Dendritic cell treated with granulocyte-macrophage colony-stimulating factor and Interleukin-4, amounts not matched to agents 40 ng/mL and 50 ng/mL, for 4 days (primary cell): ENCODE results near the gene CPN2.

Source experiments
- H3K27ac Mint-ChIP-seq: one replicate; pipeline ENCODE4 v1.8.0; 2022; ENCODE audit warnings: mild to moderate bottlenecking, mixed read lengths
- H3K27me3 Mint-ChIP-seq: one replicate; pipeline ENCODE4 v1.8.0; 2022; ENCODE audit warnings: mild to moderate bottlenecking, mixed read lengths
- H3K36me3 Mint-ChIP-seq: one replicate; pipeline ENCODE4 v1.8.0; 2022; ENCODE audit warnings: low read depth, mixed read lengths
- H3K4me1 Mint-ChIP-seq: one replicate; pipeline ENCODE4 v1.8.0; 2022; ENCODE audit warnings: low read depth, mixed read lengths
- H3K4me3 Mint-ChIP-seq: one replicate; pipeline ENCODE4 v1.8.0; 2022; ENCODE audit warnings: mild to moderate bottlenecking, moderate library complexity, mixed read lengths
- H3K9me3 Mint-ChIP-seq: one replicate; pipeline ENCODE4 v1.8.0; 2022; ENCODE audit warnings: mixed read lengths
- intact Hi-C: fragments of 100-400 bp; cut with micrococcal nuclease; formaldehyde crosslinking; loops from one replicate; pipeline ENCODE4 v1.15.0; 2022

The CPN2 gene

GRCh38 chr3:194314388-194315068 lies 36.6 kb downstream of the CPN2 start:
- no peak overlapping the region for H3K4me3 Mint-ChIP-seq
- no peak overlapping the region for H3K27ac Mint-ChIP-seq

GRCh38 chr3:194313560-194314387 lies 37.4 kb downstream of the CPN2 start:
- H3K27me3 Mint-ChIP-seq, result peaks cover 76% of the 10 kb centered on the region
- no peak overlapping the region for H3K4me3 Mint-ChIP-seq
- H3K4me1 Mint-ChIP-seq, result peaks cover 8% of the 10 kb centered on the region
- H3K9me3 Mint-ChIP-seq, result peaks cover 3% of the 10 kb centered on the region
- H3K27ac Mint-ChIP-seq, result no peak overlapping the region
- no peaks in the 10 kb centered on the region for H3K36me3 Mint-ChIP-seq
- intact Hi-C loops, result loop anchor here (2.0 to 10.0 kb wide), 2 partner anchors 169 to 525 kb away; no protein-coding TSS in a partner anchor

More at GRCh38 chr3:194314388-194315068, 36.6 kb downstream of the CPN2 start:
- intact Hi-C loops, result loop anchor here (1.0 to 10.0 kb wide), 3 partner anchors 170 to 648 kb away; no protein-coding TSS in a partner anchor
- Mint-ChIP-seq H3K27me3 (peaks cover 79% of the 10 kb centered on the region), H3K36me3 (no peaks in the 10 kb centered on the region), H3K4me1 (peaks cover 8% of the 10 kb centered on the region), H3K9me3 (peaks cover 11% of the 10 kb centered on the region)

GRCh38 chr3:194312743-194313281 lies 38.3 kb downstream of the CPN2 start:
- Mint-ChIP-seq H3K27ac (no peak overlapping the region), H3K4me1 (peaks cover 8% of the 10 kb centered on the region), H3K36me3 (no peaks in the 10 kb centered on the region), H3K27me3 (peaks cover 77% of the 10 kb centered on the region), H3K9me3 (no peaks in the 10 kb centered on the region), H3K4me3 (no peak overlapping the region)
- intact Hi-C loops, result loop anchor here (10.0 kb wide), 1 partner anchor 168 kb away; no protein-coding TSS in a partner anchor

- Mint-ChIP-seq H3K27me3 (peaks cover 77% of the 10 kb centered on the region), H3K4me1 (peaks cover 8% of the 10 kb centered on the region)
Observed at GRCh38 chr3:194312186-194312742, 38.9 kb downstream of the CPN2 start.

GRCh38 chr3:194311000-194311399 lies 40.1 kb downstream of the CPN2 start:
- Mint-ChIP-seq H3K9me3 (no peaks in the 10 kb centered on the region), H3K36me3 (no peaks in the 10 kb centered on the region), H3K27ac (no peak overlapping the region), H3K4me1 (peaks cover 8% of the 10 kb centered on the region), H3K27me3 (peaks cover 79% of the 10 kb centered on the region), H3K4me3 (no peak overlapping the region)
- intact Hi-C loops, result loop anchor here (10.0 kb wide), 1 partner anchor 166 kb away; no protein-coding TSS in a partner anchor

More at GRCh38 chr3:194312186-194312742, 38.9 kb downstream of the CPN2 start:
- H3K4me3 Mint-ChIP-seq, result no peak overlapping the region
- intact Hi-C loops, result loop anchor here (10.0 kb wide), 1 partner anchor 167 kb away; no protein-coding TSS in a partner anchor
- no peaks in the 10 kb centered on the region for H3K9me3 Mint-ChIP-seq
- no peaks in the 10 kb centered on the region for H3K36me3 Mint-ChIP-seq
- no peak overlapping the region for H3K27ac Mint-ChIP-seq

- Mint-ChIP-seq H3K4me3 (no peak overlapping the region), H3K36me3 (no peaks in the 10 kb centered on the region), H3K27me3 (peaks cover 82% of the 10 kb centered on the region), H3K4me1 (peaks cover 4% of the 10 kb centered on the region), H3K27ac (no peak overlapping the region), H3K9me3 (no peaks in the 10 kb centered on the region)
- intact Hi-C loops, result loop anchor here (10.0 kb wide), 1 partner anchor 165 kb away; no protein-coding TSS in a partner anchor
Observed at GRCh38 chr3:194310060-194310835, 40.9 kb downstream of the CPN2 start.

GRCh38 chr3:194308601-194309449 lies 42.3 kb downstream of the CPN2 start:
- H3K4me3 Mint-ChIP-seq, result no peak overlapping the region
- no peaks in the 10 kb centered on the region for H3K4me1 Mint-ChIP-seq
- H3K9me3 Mint-ChIP-seq, result no peaks in the 10 kb centered on the region
- H3K36me3 Mint-ChIP-seq, result no peaks in the 10 kb centered on the region
- H3K27me3 Mint-ChIP-seq, result peaks cover 73% of the 10 kb centered on the region
- H3K27ac Mint-ChIP-seq, result no peak overlapping the region
- intact Hi-C loops, result no loop called here

GRCh38 chr3:194307849-194308248 lies 43.3 kb downstream of the CPN2 start:
- Mint-ChIP-seq H3K4me1 (no peaks in the 10 kb centered on the region), H3K9me3 (no peaks in the 10 kb centered on the region), H3K36me3 (no peaks in the 10 kb centered on the region), H3K27ac (no peak overlapping the region), H3K27me3 (peaks cover 64% of the 10 kb centered on the region), H3K4me3 (no peak overlapping the region)
- intact Hi-C loops, result no loop called here

GRCh38 chr3:194306771-194307640 lies 44.1 kb downstream of the CPN2 start:
- Mint-ChIP-seq H3K4me3 (no peak overlapping the region), H3K36me3 (no peaks in the 10 kb centered on the region), H3K9me3 (no peaks in the 10 kb centered on the region), H3K27me3 (peaks cover 55% of the 10 kb centered on the region), H3K27ac (no peak overlapping the region), H3K4me1 (no peaks in the 10 kb centered on the region)
- intact Hi-C loops, result no loop called here

GRCh38 chr3:194306109-194306686 lies 44.9 kb downstream of the CPN2 start:
- peaks cover 50% of the 10 kb centered on the region for H3K27me3 Mint-ChIP-seq
- intact Hi-C loops, result no loop called here
- no peaks in the 10 kb centered on the region for H3K9me3 Mint-ChIP-seq
- H3K4me1 Mint-ChIP-seq, result no peaks in the 10 kb centered on the region
- H3K27ac Mint-ChIP-seq, result no peak overlapping the region
- H3K4me3 Mint-ChIP-seq, result no peak overlapping the region
- H3K36me3 Mint-ChIP-seq, result no peaks in the 10 kb centered on the region

GRCh38 chr3:194305356-194306108 lies 45.6 kb downstream of the CPN2 start:
- Mint-ChIP-seq H3K36me3 (no peaks in the 10 kb centered on the region), H3K27ac (no peak overlapping the region), H3K4me1 (no peaks in the 10 kb centered on the region), H3K9me3 (no peaks in the 10 kb centered on the region), H3K27me3 (peaks cover 46% of the 10 kb centered on the region), H3K4me3 (no peak overlapping the region)
- intact Hi-C loops, result no loop called here
